ENCODE measurements around the gene RTRAF.
A peak's percentile ranks its signal among the peaks of the same experiment; 100 is the strongest.

The RTRAF gene

GRCh38 chr14:52000019-52000582, 10.8 kb downstream of the RTRAF start:
- TF ChIP-seq CTCF (IDR thresholded peaks at IDR 0.05; ENCODE audit: control insufficient read depth, extremely low read depth, insufficient read depth): no peak
- DNase-seq (ENCODE audit: low read depth): no peak

GRCh38 chr14:52000696-52001095, 11.3 kb downstream of the RTRAF start:
- DNase-seq (ENCODE audit: low read depth): no peak
- no peak overlapping the region for H3K4me3 ChIP-seq (ENCODE audit: low read depth, low read length)
- no peak for TF ChIP-seq CTCF (IDR thresholded peaks at IDR 0.05; ENCODE audit: control insufficient read depth, extremely low read depth, insufficient read depth)

More at GRCh38 chr14:52000019-52000582, 10.8 kb downstream of the RTRAF start:
- no peak overlapping the region for H3K4me3 ChIP-seq (ENCODE audit: low read depth, low read length)

GRCh38 chr14:52002542-52002941, 13.2 kb downstream of the RTRAF start:
- H3K4me3 ChIP-seq (ENCODE audit: low read depth, low read length): no peak overlapping the region
- no peak for TF ChIP-seq CTCF (IDR thresholded peaks at IDR 0.05; ENCODE audit: control insufficient read depth, extremely low read depth, insufficient read depth)
- DNase-seq (ENCODE audit: low read depth): no peak

GRCh38 chr14:52003324-52003723, 14.0 kb downstream of the RTRAF start:
- TF ChIP-seq CTCF (IDR thresholded peaks at IDR 0.05; ENCODE audit: control insufficient read depth, extremely low read depth, insufficient read depth): no peak
- peak; percentile 94 for DNase-seq (ENCODE audit: low read depth)
- peak overlapping the region; percentile 18; the same call in 1 of the 2 replicates for H3K4me3 ChIP-seq (ENCODE audit: low read depth, low read length)

GRCh38 chr14:52005625-52006024, 16.3 kb downstream of the RTRAF start:
- no peak for TF ChIP-seq CTCF (IDR thresholded peaks at IDR 0.05; ENCODE audit: control insufficient read depth, extremely low read depth, insufficient read depth)
- no peak overlapping the region for H3K4me3 ChIP-seq (ENCODE audit: low read depth, low read length)
- peak; percentile 61 for DNase-seq (ENCODE audit: low read depth)

- no peak overlapping the region for H3K4me3 ChIP-seq (ENCODE audit: low read depth, low read length)
- no peak for DNase-seq (ENCODE audit: low read depth)
- TF ChIP-seq CTCF (IDR thresholded peaks at IDR 0.05; ENCODE audit: control insufficient read depth, extremely low read depth, insufficient read depth): no peak
Observed at GRCh38 chr14:52006361-52006760, 17.0 kb downstream of the RTRAF start.

- no peak overlapping the region for H3K4me3 ChIP-seq (ENCODE audit: low read depth, low read length)
- no peak for DNase-seq (ENCODE audit: low read depth)
Observed at GRCh38 chr14:52007211-52007610, 17.9 kb downstream of the RTRAF start.

More at GRCh38 chr14:52007211-52007610, 17.9 kb downstream of the RTRAF start:
- TF ChIP-seq CTCF (IDR thresholded peaks at IDR 0.05; ENCODE audit: control insufficient read depth, extremely low read depth, insufficient read depth): no peak

All from LNCaP clone FGC (cell line).